Measurements from ENCODE around the gene DEPP1. TPM values are rescaled to one million over a fixed set of nuclear protein-coding genes. Genes with fewer than 3 reads are reported as not detected.

Gene DEPP1
- total RNA-seq, 4 donors from 2014 or later: 47.3 to 144 (median 72.7) TPM

GRCh38 chr10:44971935-44972757 lies 6.5 kb downstream of the DEPP1 start:
- H3K4me3 ChIP-seq (ENCODE audit: low read depth, poor library complexity, severe bottlenecking): no peak overlapping the region
- 97% methylated on average over 12 of the region's 12 CpGs for WGBS, 2 donors
- TF ChIP-seq POLR2A (IDR thresholded peaks at IDR 0.05): no peak
- TF ChIP-seq, protein P1, sequence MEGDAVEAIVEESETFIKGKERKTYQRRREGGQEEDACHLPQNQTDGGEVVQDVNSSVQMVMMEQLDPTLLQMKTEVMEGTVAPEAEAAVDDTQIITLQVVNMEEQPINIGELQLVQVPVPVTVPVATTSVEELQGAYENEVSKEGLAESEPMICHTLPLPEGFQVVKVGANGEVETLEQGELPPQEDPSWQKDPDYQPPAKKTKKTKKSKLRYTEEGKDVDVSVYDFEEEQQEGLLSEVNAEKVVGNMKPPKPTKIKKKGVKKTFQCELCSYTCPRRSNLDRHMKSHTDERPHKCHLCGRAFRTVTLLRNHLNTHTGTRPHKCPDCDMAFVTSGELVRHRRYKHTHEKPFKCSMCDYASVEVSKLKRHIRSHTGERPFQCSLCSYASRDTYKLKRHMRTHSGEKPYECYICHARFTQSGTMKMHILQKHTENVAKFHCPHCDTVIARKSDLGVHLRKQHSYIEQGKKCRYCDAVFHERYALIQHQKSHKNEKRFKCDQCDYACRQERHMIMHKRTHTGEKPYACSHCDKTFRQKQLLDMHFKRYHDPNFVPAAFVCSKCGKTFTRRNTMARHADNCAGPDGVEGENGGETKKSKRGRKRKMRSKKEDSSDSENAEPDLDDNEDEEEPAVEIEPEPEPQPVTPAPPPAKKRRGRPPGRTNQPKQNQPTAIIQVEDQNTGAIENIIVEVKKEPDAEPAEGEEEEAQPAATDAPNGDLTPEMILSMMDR (IDR thresholded peaks at IDR 0.05): no peak
- DNase-seq (ENCODE audit: low spot score in 2 of 2): peak in 1 of 2 donors; percentile 68
- intact Hi-C loops (cut with DNase I; ENCODE audit: low total_unique reads): no loop called here

DNA sequence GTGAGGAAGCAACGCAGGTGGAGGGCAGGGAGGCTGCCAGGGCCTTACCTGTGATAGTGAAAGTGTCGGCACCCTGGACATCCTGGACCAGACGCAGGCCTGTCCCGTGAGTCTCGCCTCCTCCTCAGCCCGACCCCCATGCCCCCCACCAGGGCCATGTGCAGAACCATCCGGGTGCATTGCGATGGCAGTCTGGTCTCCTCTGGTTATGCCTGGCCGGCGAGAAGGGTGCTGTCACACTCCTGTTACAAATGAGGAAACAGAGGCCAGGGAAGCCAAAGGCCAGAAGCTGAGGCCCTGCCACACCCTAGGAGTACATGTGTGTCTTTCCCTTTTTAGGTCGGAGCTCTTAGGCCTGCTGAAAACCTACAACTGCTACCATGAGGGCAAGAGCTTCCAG lies 7.2 kb downstream of the DEPP1 start:
- WGBS, 2 donors: 84 to 93% methylated on average over 11 of the region's 11 CpGs
- TF ChIP-seq POLR2A (IDR thresholded peaks at IDR 0.05): no peak
- TF ChIP-seq, protein P1 (IDR thresholded peaks at IDR 0.05): no peak
- no peak overlapping the region for H3K4me3 ChIP-seq (ENCODE audit: low read depth, poor library complexity, severe bottlenecking)
- intact Hi-C loops (cut with DNase I; ENCODE audit: low total_unique reads): no loop called here
- peak in 1 of 2 donors; percentile 86 for DNase-seq (ENCODE audit: low spot score in 2 of 2)

- WGBS, 2 donors: 96 to 97% methylated on average over 8 of the region's 8 CpGs
- intact Hi-C loops (cut with DNase I; ENCODE audit: low total_unique reads): no loop called here
- peak in 1 of 2 donors; percentile 76 for DNase-seq (ENCODE audit: low spot score in 2 of 2)
- no peak for TF ChIP-seq POLR2A (IDR thresholded peaks at IDR 0.05)
- TF ChIP-seq, protein P1 (IDR thresholded peaks at IDR 0.05): no peak
- no peak overlapping the region for H3K4me3 ChIP-seq (ENCODE audit: low read depth, poor library complexity, severe bottlenecking)
These were observed 7.7 kb downstream of the DEPP1 start for GRCh38 chr10:44970812-44971395.

DNA sequence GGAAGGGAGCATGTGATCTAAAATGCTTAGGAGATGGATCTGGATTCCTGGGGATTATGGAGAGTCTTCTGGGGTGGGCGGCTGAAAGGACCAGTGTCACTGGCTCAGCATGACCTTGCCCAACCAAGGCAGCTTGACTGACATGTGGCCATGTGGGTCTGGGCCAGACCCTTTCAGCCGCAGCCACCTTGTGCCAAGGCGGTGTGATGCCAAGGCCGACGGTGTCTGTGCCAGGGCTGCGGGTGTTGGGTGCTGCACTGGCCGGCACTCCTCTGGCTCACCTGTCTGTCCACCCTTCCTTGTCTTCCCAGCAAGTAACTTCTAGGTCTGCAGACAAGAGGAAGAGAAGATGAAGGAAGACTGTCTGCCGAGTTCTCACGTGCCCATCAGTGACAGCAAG lies 8.8 kb downstream of the DEPP1 start:
- intact Hi-C loops (cut with DNase I; ENCODE audit: low total_unique reads): no loop called here
- TF ChIP-seq, protein P1 (IDR thresholded peaks at IDR 0.05): no peak
- TF ChIP-seq POLR2A (IDR thresholded peaks at IDR 0.05): no peak
- no peak overlapping the region for H3K4me3 ChIP-seq (ENCODE audit: low read depth, poor library complexity, severe bottlenecking)
- DNase-seq (ENCODE audit: low spot score in 2 of 2): peak in 1 of 2 donors; percentile 82
- 92 to 96% methylated on average over 9 of the region's 9 CpGs for WGBS, 2 donors

- TF ChIP-seq POLR2A (IDR thresholded peaks at IDR 0.05): no peak
- TF ChIP-seq, protein P1 (IDR thresholded peaks at IDR 0.05): no peak
- H3K4me3 ChIP-seq (ENCODE audit: low read depth, poor library complexity, severe bottlenecking): no peak overlapping the region
- peak in 1 of 2 donors; percentile 76 for DNase-seq (ENCODE audit: low spot score in 2 of 2)
- 82 to 83% methylated on average over 11 of the region's 11 CpGs for WGBS, 2 donors
- intact Hi-C loops (cut with DNase I; ENCODE audit: low total_unique reads): no loop called here
These were observed 9.9 kb downstream of the DEPP1 start for GRCh38 chr10:44968500-44969400.

All from lower leg skin (tissue), 4 donors.